Measurements from ENCODE around the gene SPP1.
A peak's percentile ranks its signal among the peaks of the same experiment; 100 is the strongest.
"Not testable (repeated sequence)": the region's sequence is repeated elsewhere in the genome, so short reads cannot be mapped to it uniquely, and the experiment has no call there.

Gene SPP1

DNA sequence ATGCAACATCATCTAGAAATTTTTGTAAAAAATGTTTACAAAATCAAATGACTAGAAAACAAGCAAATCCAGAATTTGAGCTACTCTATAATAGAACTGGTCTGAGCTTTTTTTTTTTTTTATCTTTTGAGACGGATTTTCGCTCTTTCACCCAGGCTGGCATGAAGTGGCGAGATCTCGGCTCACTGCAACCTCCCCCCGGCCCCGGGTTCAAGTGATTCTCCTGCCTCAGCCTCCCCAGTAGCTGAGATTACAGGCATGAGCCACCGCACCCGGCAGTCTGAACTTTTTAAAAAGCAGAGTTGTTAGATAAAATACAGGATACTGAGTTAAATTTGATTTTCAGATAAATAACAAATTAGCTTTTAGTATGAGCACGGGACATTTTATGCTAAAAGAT is 11.0 kb downstream of the SPP1 start:
- DNase-seq (ENCODE audit: low spot score): no peak

DNA sequence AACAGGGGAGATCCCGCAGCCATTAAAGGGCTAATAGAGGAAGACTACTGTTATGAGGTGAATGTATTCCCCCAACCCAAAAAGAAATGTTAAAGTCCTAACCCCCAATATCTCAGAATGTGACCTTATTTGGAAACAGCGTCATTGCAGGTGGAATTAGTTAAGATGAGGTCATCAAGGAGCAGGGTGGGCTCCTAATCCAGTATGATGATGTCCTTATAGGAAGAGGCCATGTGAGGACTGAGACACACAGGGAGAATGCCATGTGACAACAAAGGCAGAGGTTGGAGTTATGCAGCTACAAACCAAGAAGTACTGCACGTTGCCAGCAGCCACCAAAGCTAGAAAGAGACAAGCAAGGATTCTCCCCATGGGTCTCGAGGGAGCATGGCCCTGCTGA is 14.3 kb downstream of the SPP1 start:
- no peak for DNase-seq (ENCODE audit: low spot score)

DNA sequence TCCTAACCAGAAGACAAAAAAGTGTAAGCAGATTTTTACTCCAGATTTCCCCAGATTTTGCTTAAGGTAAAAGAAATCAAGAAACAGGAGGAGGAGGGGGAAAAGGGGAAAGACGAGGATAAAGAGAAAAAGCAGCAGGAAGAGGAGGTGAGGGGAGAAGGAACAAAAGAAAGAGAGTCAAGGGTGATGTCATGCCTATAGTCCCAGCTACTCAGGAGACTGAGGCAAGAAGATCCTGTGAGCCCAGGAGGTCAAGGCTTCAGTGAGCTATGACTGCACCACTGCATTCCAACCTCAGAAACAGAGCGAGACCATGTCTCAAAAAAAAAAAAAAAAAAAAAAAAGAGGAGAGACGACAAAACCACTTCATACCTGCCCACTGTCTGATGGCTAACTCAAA is 19.9 kb downstream of the SPP1 start:
- DNase-seq (ENCODE audit: low spot score): no peak

DNA sequence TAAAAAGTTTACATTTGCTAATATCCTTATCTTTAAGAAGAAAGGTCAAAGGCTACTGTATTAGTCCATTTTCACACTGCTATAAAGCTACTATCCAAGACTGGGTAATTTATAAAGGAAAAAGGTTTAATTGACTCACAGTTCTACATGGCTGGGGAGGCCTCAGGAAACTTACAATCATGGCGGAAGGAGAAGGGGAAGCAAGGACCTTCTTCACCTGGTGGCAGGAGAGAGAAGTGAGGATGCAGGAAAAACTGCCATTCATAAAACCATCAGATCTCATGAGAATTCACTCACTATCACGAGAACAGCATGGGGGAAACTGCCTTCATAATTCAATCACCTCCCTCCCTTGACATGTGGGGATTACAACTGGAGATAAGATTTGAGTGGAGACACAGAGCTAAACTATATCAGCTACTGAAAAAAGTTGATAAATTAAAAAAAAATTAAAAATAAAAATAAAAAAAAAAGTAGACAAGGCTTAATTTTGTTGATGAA is 23.7 kb downstream of the SPP1 start:
- DNase-seq (ENCODE audit: low spot score): not testable (repeated sequence)

DNA sequence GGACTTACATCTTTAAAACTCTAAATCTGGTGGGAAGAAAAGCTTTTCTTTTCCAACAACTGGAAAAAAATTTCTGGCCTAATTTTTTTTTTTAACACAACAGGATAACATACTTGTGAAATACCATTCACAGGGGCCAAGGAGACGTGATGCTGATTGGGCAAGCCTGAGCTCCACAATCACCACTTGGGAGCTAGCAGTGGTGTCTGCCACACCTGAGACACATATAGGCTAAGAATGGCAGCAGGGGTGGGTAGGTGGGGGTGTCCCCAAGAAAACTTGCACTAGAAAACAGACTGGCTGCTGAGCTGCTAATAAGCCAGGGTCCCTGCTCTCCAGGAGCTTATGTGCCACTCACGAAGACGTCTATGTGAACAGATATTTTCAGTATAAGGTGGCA is 26.4 kb downstream of the SPP1 start:
- no peak for DNase-seq (ENCODE audit: low spot score)

DNA sequence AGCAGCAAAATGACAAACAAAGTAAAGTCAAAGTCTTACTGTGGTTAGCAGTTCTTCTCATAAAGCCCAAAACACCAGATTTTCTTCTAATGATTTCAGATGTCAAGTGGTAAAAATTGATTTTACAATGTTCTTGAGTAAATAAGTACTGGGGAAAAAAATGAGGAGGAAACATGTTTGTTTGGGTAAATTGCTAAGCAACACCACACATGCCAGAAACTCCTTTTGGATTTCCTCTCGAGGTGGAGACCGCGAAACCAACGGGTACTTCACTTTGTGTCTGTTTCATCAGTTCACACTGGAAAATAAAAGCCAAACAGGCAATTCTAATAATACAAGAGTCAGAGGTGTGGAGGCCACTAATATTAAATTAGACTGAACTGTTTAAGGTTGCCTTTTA is 27.3 kb downstream of the SPP1 start:
- DNase-seq (ENCODE audit: low spot score): no peak

DNA sequence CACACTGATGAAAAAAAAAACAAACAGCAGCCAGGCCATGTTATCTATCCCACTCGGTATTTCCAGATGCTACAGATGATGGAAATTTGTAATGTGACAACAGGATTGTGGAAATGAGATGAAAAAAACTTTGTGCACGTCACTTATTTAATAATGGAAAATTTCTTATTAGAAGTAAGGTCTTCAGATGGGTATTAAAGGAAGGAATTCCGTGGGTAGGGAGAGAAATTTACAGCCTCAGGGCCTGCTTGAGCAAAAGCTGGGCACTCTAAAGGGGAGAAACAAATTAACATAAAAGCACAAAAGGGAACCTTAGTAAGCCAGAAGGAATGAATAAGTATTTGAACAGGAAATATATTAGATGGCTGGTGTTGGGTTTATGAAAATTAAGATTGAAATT is 27.7 kb downstream of the SPP1 start:
- no peak for DNase-seq (ENCODE audit: low spot score)

DNA sequence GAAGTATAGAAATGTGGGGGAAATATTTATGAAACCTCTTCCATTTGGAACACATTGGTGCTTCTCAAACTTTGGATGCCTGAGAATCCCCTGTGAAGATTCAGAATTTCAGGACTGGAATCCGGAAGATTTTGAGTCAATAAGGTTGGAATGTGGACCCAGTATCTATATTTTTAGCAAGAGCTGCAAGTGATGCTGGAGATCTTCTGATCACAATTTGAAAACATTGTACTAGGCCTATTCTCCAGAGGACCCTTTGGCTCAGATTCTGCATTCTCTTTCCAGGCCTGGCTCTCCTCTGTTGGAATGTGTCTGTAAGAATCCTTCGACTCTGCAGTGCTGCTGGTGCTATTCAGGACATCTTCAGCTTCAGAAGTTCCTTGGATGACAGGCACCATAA is 29.6 kb downstream of the SPP1 start:
- DNase-seq (ENCODE audit: low spot score): no peak

DNA sequence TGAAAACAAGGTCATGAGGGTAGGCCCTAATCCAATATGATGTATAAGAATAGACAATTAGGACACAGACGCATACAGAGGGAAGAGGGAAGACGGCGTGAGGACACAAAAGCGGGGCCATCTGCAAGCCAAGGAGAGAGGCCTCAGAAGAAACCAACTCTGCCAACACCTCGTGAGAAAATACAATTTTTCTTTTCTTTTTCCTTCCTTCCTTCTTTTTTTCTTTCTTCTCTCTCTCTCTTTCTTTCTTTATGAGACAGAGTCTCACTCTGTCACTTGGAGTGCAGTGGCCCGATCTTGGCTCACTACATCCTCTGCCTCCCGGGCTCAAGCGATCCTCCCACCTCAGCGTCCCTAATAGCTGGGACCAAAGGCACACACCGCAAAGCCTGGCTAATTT is 30.4 kb downstream of the SPP1 start:
- no peak for DNase-seq (ENCODE audit: low spot score)

DNA sequence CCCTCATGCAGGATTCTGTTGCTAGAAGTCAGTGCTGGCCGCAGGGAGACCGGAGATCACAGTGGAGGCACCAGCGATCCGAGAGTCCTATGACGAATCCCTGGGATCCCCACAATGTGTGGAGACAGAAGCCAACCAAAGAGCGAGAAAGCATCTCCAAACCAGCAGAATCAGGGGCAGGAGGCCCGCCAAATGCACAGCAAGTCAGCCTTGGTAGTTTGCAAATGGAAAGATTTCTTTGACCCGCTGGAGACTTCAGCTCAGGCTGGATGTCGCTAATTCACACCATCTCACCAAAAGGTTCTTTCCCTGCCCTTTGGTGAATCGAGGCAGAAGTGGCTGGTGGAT is 31.4 kb downstream of the SPP1 start:
- peak; percentile 51 for DNase-seq (ENCODE audit: low spot score)

DNA sequence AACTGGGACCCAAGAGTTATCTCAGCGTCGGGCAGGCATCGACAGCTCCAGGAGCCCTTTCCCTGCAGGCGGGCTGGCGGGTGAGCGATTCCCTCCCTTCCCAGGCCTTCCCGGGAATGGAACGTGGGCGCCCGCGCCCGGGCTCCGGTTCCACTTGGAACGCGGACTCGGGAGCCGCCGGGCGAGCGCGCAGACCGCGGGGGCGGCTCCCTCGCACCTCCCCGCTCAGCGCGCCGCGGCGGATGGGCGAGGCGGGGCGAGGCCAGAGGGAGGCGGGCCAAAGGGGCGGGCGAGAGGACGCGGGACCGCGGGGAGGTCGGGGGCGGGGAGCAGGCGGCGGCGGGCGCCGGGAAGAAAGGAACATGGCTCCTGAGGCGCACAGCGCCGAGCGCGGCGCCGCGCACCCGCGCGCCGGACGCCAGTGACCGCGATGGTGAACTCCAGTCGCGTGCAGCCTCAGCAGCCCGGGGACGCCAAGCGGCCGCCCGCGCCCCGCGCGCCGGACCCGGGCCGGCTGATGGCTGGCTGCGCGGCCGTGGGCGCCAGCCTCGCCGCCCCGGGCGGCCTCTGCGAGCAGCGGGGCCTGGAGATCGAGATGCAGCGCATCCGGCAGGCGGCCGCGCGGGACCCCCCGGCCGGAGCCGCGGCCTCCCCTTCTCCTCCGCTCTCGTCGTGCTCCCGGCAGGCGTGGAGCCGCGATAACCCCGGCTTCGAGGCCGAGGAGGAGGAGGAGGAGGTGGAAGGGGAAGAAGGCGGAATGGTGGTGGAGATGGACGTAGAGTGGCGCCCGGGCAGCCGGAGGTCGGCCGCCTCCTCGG is 32.0 kb downstream of the SPP1 start, which contains the start of gene PKD2:
TSS of gene PKD2 (plus strand) at position 332 of the 818 bp plus-strand sequence. CDS start at position 431, 99 bp downstream.
- DNase-seq (ENCODE audit: low spot score): peak; percentile 78

DNA sequence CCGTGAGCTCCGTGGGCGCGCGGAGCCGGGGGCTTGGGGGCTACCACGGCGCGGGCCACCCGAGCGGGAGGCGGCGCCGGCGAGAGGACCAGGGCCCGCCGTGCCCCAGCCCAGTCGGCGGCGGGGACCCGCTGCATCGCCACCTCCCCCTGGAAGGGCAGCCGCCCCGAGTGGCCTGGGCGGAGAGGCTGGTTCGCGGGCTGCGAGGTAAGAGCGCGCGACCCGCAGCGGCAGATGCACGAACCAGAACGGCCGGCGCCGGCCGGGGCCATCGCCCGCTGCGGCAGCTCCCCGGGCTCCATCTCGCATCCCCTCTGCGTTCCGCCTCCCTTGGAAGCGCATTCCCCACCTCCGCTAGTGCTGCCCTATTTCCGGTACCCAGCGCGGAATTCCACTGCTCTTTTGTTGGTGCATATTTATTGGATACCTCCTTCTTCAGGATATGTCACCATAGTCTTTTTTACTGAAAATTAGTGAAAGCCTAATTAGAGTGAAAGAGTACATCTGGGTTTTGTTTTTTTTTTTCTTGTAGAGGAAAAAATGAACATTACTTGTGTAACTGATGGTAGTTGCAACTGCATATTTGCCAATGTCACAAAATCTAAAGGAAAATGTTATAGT is 32.7 kb downstream of the SPP1 start:
- no peak for DNase-seq (ENCODE audit: low spot score)

DNA sequence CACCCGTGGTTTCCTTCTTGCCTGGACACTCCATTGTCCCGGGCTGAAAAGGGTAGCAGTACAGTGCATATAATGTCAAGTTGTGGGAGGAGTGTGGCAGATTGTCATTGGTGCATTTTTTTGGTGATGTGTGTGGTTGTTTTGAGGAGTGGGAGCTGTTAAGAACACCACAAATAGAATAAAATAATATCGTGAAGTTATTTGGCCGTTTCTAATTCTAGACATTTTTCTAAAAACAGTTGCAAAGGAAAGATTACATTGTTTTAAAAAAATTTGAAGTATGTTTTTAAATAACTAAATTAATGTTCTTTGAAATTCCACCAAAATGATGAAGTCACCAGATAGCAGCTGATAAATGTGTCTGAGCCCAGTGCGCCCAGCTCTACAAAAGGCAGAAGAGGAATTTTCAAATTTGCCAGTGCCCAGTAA is 33.2 kb downstream of the SPP1 start:
- DNase-seq (ENCODE audit: low spot score): no peak

DNA sequence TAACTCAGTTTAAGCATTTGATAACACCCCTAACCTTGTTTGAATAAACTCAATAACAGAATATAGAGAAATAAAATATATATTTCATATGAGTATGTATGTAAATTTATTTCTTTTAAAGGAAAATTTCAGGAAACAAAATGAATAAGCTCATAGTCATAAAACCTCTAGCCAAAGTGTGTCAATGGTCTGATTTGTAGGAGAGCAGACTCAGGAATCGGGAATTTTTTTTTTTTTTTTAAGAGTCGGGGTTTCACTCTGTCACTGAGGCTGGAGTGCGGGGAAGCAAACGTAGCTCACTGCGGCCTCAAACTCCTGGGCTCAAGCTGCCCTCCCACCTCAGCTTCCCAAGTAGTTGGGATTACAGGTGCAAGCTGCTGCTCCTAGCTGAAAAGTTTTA is 34.4 kb downstream of the SPP1 start:
- no peak for DNase-seq (ENCODE audit: low spot score)

DNA sequence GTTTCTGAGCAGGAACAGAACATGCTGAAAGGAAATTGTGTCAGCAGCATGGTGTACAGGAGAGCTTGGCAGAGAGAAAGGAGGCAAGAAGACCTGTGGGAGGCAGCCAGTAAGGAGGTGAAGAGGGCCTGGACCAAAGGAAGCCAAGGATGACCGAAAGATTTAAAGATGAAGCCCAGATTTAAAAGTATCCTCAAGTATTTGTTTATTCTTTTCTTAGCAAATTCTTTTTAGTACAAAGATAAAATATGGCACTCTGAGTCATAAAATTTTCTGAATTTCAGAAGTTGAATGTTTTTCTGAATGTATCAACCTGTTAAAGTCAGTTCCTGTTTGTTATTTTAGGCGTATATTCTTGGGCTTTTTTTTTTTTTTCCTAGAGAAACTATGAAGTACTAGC is 35.5 kb downstream of the SPP1 start:
- DNase-seq (ENCODE audit: low spot score): no peak

DNA sequence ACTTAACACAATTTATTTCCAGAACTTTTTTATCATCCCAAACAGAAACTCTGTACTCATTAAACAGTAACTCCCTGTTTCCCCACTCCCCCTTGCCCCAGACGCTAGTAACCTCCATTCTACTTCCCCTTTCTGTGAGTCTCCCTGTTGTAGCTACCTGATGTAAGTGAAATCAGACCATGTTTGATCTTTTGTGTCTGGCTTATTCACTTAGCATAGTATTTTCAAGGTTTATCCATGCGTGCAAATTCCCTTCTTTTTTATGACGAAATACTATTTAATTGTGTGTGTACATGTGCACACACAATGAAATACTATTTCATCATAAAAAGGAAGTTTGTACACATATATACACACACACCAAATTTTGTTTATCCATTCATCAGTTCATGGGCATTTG is 37.1 kb downstream of the SPP1 start:
- DNase-seq (ENCODE audit: low spot score): no peak

DNA sequence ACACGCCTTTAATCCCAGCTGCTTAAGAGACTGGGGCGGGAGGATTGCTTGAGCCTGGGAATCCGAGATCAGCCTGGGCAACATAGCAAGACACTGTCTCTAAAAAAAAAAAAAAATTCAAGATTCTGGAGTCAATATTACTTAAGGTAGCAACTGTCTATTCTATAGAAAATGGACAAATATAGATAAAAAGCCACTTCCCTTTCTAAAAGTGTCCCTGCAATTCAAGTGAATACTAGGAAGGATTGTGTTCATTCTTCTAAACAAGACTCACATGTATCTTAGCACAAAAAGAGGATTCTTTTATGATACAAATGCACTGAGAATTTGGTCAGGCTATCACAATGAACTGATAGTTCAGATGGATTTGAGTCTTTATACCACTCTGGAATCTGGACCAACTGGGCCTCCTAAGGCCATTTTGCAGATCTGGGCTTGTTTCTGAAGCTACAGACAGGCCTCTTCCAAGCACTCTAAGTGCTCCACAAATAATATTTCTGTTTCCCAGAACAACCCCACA is 38.9 kb downstream of the SPP1 start:
- DNase-seq (ENCODE audit: low spot score): peak; percentile 31

DNA sequence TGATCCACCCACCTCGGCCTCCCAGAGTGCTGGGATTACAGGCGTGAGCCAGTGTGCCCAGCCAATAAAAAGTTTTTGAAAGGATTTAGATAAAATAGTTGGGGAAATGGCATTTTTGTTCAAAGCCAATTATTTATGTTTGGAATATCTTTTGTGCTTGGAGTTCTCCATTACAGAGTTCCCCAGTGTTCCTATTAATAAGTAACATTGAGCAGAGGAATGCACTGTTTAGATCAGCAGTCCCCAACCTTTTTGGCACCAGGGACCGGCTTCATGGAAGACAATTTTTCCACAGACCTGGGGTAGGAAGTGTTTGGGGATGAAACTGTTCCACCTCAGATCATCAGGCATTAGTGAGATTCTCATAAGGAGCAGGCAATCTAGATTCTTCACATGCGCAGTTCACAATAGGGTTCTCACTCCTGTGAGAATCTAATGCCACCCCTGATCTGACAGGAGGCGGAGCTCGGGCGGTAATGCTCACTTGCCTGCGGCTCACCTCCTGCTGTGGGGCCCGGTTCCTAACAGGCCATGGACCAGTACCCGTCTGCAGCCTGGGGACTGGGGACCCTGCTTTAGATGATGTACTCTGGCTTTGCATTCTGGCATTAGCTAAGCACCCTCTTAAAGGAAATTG is 40.3 kb downstream of the SPP1 start:
- no peak for DNase-seq (ENCODE audit: low spot score)

DNA sequence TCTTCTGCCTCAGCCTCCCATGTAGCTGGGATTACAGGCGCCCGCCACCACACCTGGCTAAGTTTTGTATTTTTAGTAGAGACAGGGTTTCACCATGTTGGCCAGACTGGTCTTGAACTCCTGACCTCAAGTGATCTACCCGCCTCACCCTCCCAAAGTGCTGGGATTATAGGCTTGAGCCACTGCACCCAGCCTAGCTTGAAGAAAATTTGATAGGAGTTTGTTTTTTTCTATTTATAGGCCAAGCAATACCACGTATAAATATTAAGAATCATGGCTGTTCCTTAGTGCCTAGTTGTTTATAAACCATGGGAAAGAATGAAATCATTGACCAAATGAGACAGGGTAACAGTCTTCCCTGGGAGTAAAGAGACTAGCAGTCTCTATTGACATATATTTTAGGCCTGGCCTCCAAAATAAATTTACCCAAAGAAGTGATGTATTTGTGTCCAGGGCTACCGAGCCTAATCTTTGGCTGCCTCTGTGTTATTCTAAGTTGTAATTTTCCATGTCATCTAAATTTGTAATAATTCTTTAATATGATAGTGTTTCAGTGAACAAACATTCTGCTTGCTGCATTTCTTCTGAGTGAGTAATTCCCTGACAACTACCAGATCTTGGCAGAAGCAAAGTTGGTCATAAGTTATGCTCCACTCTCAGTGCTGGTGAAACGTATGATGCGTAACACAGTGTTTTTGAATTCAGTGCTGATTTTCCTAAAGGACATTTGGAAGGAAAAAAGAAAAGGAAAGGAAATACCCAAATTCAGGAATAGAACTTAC is 42.2 kb downstream of the SPP1 start:
- DNase-seq (ENCODE audit: low spot score): no peak

DNA sequence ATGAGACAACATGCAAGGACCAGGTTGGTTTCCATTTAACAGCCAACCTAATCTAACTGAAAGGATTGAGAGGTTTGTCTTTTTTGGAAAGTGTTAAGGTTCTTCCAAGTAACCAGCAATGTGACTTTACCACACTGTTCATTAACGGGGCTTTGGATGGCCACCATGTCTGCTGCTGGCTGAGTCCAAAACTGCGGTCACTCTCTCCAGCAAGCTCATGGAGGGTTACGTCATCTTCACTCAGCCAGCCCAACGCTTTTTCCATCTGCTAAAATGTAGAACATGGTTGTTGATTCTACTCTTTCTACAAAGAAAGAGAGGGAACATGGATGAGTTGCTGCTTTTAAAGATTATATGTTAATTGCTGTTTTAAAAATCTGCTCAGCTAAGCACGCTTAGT is 43.0 kb downstream of the SPP1 start:
- DNase-seq (ENCODE audit: low spot score): no peak

DNA sequence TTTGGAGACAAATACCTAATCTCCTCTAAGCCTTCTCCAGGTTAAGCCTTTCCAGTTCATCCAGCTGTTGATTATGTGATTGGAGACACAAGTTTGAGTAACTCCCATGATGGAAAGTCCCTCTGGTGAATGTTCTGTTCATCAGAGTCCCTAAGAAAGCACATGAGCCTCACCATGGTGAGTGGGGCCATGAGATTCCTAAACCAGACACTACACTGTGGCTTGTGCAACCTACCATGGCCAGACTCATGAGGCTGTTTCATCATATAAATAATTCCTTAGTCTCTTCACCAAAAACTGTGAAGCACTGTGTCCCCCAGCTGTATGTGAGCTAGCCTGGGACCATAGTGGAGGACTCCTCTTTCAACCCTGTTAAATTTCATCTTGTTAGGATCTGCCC is 46.3 kb downstream of the SPP1 start:
- no peak for DNase-seq (ENCODE audit: low spot score)

DNA sequence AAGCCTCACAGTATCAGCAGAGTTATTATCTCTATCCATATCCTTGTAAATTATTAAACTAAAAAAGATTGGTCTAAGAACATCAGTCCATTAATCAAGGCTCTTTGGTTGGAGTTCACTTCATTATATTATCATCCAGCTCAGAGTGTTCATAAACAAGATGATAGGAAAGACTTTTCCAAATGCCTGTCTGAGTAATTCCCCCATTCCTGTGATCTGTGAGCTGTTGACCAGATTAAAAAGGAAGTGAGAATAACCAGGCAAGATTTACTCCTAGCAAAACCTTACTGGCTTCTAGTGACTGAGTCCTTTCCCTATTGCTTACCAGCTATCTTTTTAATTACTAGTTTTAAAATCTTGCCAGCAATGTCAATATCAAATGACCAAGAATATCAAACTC is 46.8 kb downstream of the SPP1 start:
- no peak for DNase-seq (ENCODE audit: low spot score)

Data from pons (tissue), 1 donor.